OCI-LY7 (cell line): Measurements from ENCODE around the gene ATP6V0C. TPM values are rescaled to one million over a fixed set of nuclear protein-coding genes. Genes with fewer than 3 reads are reported as not detected.

Source experiments
- BruUV-seq: library from RNA; stranded (reverse); fragments of 400-500 nt; replicated peaks from 2 replicates; lab custom pipeline; 2021; lab: Mats Ljungman, UMichigan
- CTCF ChIA-PET: fragments of 300-600 bp; sonication (Branson Sonifier 250); formaldehyde crosslinking; loops from one replicate; lab custom pipeline; 2022; ENCODE audit warnings: antibody characterized with exemption; ENCODE audit not compliant: unreplicated experiment; lab: Charles Lee
- POLR2A ChIA-PET: fragments of 300-600 bp; sonication (Branson Sonifier 250); formaldehyde crosslinking; loops from one replicate; lab custom pipeline; 2022; ENCODE audit warnings: antibody characterized with exemption; lab: Charles Lee
- DNase-seq: peaks from one replicate; pipeline ENCODE4 v3.0.0-alpha.2; 2015; ENCODE audit warnings: low spot score
- H2AFZ ChIP-seq: fragments of 200-600 bp; sonication (generic), shearing (Covaris generic); 2 replicates; pipeline ENCODE4 v1.6.1; 2014; ENCODE audit warnings: mild to moderate bottlenecking, antibody characterized with exemption, low read length, moderate library complexity
- H3K27ac ChIP-seq: fragments of 200-600 bp; sonication (generic); 2 replicates; pipeline ENCODE4 v1.5.1; 2014; ENCODE audit warnings: mixed run types, low read depth, mild to moderate bottlenecking, moderate library complexity, low read length, inconsistent platforms; ENCODE audit not compliant: poor library complexity, severe bottlenecking
- H3K36me3 ChIP-seq: fragments of 200-600 bp; sonication (generic); 2 replicates; pipeline ENCODE4 v1.6.1; 2014; ENCODE audit warnings: mild to moderate bottlenecking, antibody characterized with exemption, low read length, moderate library complexity, mixed read lengths; ENCODE audit not compliant: insufficient read depth
- H3K4me1 ChIP-seq: fragments of 200-600 bp; sonication (generic); 2 replicates; pipeline ENCODE4 v1.5.1; 2014; ENCODE audit warnings: mild to moderate bottlenecking, low read length; ENCODE audit not compliant: insufficient read depth, poor library complexity, severe bottlenecking
- H3K4me2 ChIP-seq: fragments of 200-600 bp; sonication (generic); 2 replicates; pipeline ENCODE4 v1.6.1; 2014; ENCODE audit warnings: mild to moderate bottlenecking, low read length
- H3K4me3 ChIP-seq: fragments of 200-600 bp; sonication (generic); 2 replicates; pipeline ENCODE4 v1.5.1; 2014; ENCODE audit warnings: mild to moderate bottlenecking, low read depth, low read length; ENCODE audit not compliant: poor library complexity, severe bottlenecking
- H3K79me2 ChIP-seq: fragments of 200-600 bp; sonication (generic); 2 replicates; pipeline ENCODE4 v1.6.1; 2016; ENCODE audit warnings: low read depth, mild to moderate bottlenecking, low read length, moderate library complexity, mixed read lengths; ENCODE audit not compliant: insufficient read depth
- H3K9me2 ChIP-seq: fragments of 200-600 bp; sonication (generic); 2 replicates; pipeline ENCODE4 v1.6.1; 2016; ENCODE audit warnings: mild to moderate bottlenecking, low read length, mixed read lengths; ENCODE audit not compliant: insufficient read depth
- H3K9me3 ChIP-seq: fragments of 200-600 bp; sonication (generic); 2 replicates; pipeline ENCODE4 v1.6.1; 2014; ENCODE audit warnings: mild to moderate bottlenecking, mixed run types, low read length, mixed read lengths
- H4K20me1 ChIP-seq: fragments of 200-600 bp; sonication (generic); 2 replicates; pipeline ENCODE4 v1.6.1; 2014; ENCODE audit warnings: mild to moderate bottlenecking, antibody characterized with exemption, low read length, moderate library complexity, mixed read lengths; ENCODE audit not compliant: insufficient read depth
- CTCF ChIP-seq: fragments of 200-600 bp; sonication (generic); conservative IDR thresholded peaks from 2 replicates; pipeline ENCODE4 v1.5.1; 2014; ENCODE audit warnings: mild to moderate bottlenecking, antibody characterized with exemption, low read length, moderate library complexity, mixed read lengths
- EZH2phosphoT487 ChIP-seq: fragments of 200-600 bp; sonication (generic); IDR thresholded peaks from 2 replicates; pipeline ENCODE4 v1.6.1; 2018; ENCODE audit warnings: low read depth, borderline replicate concordance, mild to moderate bottlenecking, mixed run types, antibody characterized with exemption, low read length, moderate library complexity, mixed read lengths
- intact Hi-C: fragments of 100-400 bp; cut with micrococcal nuclease; formaldehyde crosslinking; loops from one replicate; pipeline ENCODE4 v1.10.0; 2022; ENCODE audit not compliant: unreplicated experiment
- total RNA-seq, 2 experiments: library from RNA; depleted of rRNA in 1 of 2; stranded (reverse); fragments of >200 nt in 1 of 2; shearing (Covaris generic) in 1 of 2; gene quantifications; 2 replicates each; pipeline ENCODE4 v1.2.3, GENCODE V29; 2014 to 2022

ATP6V0C gene
- total RNA-seq, 2 experiments from 2014 or later = 16.4 to 94.3 TPM

DNA sequence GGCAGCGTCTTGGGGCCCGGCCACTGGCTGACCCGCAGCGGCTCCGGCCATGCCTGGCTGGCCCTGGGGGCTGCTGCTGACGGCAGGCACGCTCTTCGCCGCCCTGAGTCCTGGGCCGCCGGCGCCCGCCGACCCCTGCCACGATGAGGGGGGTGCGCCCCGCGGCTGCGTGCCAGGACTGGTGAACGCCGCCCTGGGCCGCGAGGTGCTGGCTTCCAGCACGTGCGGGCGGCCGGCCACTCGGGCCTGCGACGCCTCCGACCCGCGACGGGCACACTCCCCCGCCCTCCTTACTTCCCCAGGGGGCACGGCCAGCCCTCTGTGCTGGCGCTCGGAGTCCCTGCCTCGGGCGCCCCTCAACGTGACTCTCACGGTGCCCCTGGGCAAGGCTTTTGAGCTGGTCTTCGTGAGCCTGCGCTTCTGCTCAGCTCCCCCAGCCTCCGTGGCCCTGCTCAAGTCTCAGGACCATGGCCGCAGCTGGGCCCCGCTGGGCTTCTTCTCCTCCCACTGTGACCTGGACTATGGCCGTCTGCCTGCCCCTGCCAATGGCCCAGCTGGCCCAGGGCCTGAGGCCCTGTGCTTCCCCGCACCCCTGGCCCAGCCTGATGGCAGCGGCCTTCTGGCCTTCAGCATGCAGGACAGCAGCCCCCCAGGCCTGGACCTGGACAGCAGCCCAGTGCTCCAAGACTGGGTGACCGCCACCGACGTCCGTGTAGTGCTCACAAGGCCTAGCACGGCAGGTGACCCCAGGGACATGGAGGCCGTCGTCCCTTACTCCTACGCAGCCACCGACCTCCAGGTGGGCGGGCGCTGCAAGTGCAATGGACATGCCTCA is 41.9 kb upstream of the ATP6V0C start:
- TF ChIP-seq EZH2phosphoT487 = no peak
- TF ChIP-seq CTCF = no peak
- Histone ChIP-seq H3K79me2 (peaks cover 13% of the 10 kb centered on the region; the same call in 1 of the 2 replicates), H2AFZ (no peak overlapping the region), H3K27ac (peak overlapping the region; percentile 89), H3K36me3 (peaks cover 2% of the 10 kb centered on the region; the same call in 1 of the 2 replicates), H3K4me3 (peak overlapping the region; percentile 60), H3K4me1 (peaks cover 80% of the 10 kb centered on the region), H3K9me2 (no peaks in the 10 kb centered on the region), H4K20me1 (peaks cover 9% of the 10 kb centered on the region; the same call in 1 of the 2 replicates), H3K4me2 (peak overlapping the region; percentile 91), H3K9me3 (no peaks in the 10 kb centered on the region)
- intact Hi-C loops = no loop called here
- CTCF ChIA-PET = no interaction called here
- no TSS peak for BruUV-seq
- no peak for DNase-seq
- POLR2A ChIA-PET = interaction anchor here (1.9 kb wide), 1 partner anchor 12 kb away, joined by 11 read pairs; the partner anchor contains the start of gene TEDC2

DNA sequence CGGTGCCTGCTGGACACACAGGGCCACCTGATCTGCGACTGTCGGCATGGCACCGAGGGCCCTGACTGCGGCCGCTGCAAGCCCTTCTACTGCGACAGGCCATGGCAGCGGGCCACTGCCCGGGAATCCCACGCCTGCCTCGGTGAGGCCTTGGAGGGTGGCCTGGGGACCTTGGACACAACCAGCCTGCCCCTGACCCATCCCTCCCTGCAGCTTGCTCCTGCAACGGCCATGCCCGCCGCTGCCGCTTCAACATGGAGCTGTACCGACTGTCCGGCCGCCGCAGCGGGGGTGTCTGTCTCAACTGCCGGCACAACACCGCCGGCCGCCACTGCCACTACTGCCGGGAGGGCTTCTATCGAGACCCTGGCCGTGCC is 41.3 kb upstream of the ATP6V0C start:
- ChIA-PET POLR2A (no interaction called here), CTCF (no interaction called here)
- no peak overlapping the region for H2AFZ ChIP-seq
- H3K4me3 ChIP-seq = peak overlapping the region; percentile 92
- TF ChIP-seq CTCF (no peak), EZH2phosphoT487 (no peak)
- peaks cover 9% of the 10 kb centered on the region; the same call in 1 of the 2 replicates for H4K20me1 ChIP-seq
- peak overlapping the region; percentile 91 for H3K4me2 ChIP-seq
- H3K9me3 ChIP-seq = no peaks in the 10 kb centered on the region
- no peak overlapping the region for H3K27ac ChIP-seq
- no peak for DNase-seq
- intact Hi-C loops = no loop called here
- H3K36me3 ChIP-seq = peaks cover 7% of the 10 kb centered on the region; the same call in 1 of the 2 replicates
- H3K4me1 ChIP-seq = peaks cover 74% of the 10 kb centered on the region
- no TSS peak for BruUV-seq
- no peaks in the 10 kb centered on the region for H3K9me2 ChIP-seq
- H3K79me2 ChIP-seq = peaks cover 13% of the 10 kb centered on the region; the same call in 1 of the 2 replicates
